Body of pancreas (tissue), 4 donors: ENCODE results near the gene ACVR1. TPM values are rescaled to one million over a fixed set of nuclear protein-coding genes. Genes with fewer than 3 reads are reported as not detected.
"Not testable (repeated sequence)": the region's sequence is repeated elsewhere in the genome, so short reads cannot be mapped to it uniquely, and the experiment has no call there.

ENCODE experiments used
- ATAC-seq: fragments of 150-250 bp; one replicate; pipeline ENCODE4 v1.9.1; 2016
- DNase-seq, 4 donors: peaks; one replicate each; pipeline ENCODE4 v3.0.0-alpha.2; 2019
- H3K27ac ChIP-seq, 4 donors: fragments of 200-600 bp; sonication (generic); 1 replicate in 3 of 4; 2 replicates in 1 of 4; pipeline versions ENCODE4 v1.5.1 to v1.6.1; 2016 to 2019; ENCODE audit warnings: mild to moderate bottlenecking in 1 of 4, mixed read lengths in 1 of 4, moderate library complexity in 1 of 4
- H3K27me3 ChIP-seq, 2 donors: fragments of 200-600 bp; sonication (generic); one replicate each; pipeline ENCODE4 v1.6.0; 2016; ENCODE audit warnings: mild to moderate bottlenecking in 1 of 2
- H3K36me3 ChIP-seq, 2 donors: fragments of 200-600 bp; sonication (generic); replicated peaks in 1 of 2; 2 replicates each; pipeline ENCODE4 v1.5.1; 2016; ENCODE audit warnings: low read depth in 2 of 2; ENCODE audit not compliant: insufficient read depth in 1 of 2
- H3K4me1 ChIP-seq: fragments of 200-600 bp; sonication (generic); one replicate; pipeline ENCODE4 v1.6.0; 2016
- H3K4me3 ChIP-seq, 2 donors: fragments of 200-600 bp; sonication (generic); 1 replicate in 1 of 2; 2 replicates in 1 of 2; pipeline ENCODE4 v1.5.1; 2016 to 2019
- H3K9me3 ChIP-seq, 3 donors: fragments of 200-600 bp; sonication (generic); 1 replicate in 2 of 3; 2 replicates in 1 of 3; pipeline ENCODE4 v1.5.1; 2016
- POLR2A ChIP-seq, 3 donors: fragments of 450-650 bp; IDR thresholded peaks; one replicate each; pipeline ENCODE4 v1.6.1; 2016; ENCODE audit warnings: antibody characterized with exemption in 3 of 3, mild to moderate bottlenecking in 2 of 3
- WGBS, 2 donors: methylation state at CpG; one replicate each; pipeline ENCODE4 v1.1.5; 2017; 5-methylcytosine and 5-hydroxymethylcytosine counted together
- intact Hi-C: fragments of 100-400 bp; cut with DNase I; formaldehyde crosslinking; loops from one replicate; pipeline ENCODE4 v1.15.1; 2023
- total RNA-seq, 2 donors: library from RNA; depleted of rRNA; stranded (reverse); fragments of >200 nt; gene quantifications; one replicate each; pipeline ENCODE4 v1.1.0, GENCODE V29; 2016
- TF ChIP-seq, protein P1 (sequence below), 7 experiments: fragments of 450-650 bp in 4 of 7; fragments of 200-600 bp in 3 of 7; sonication (generic) in 3 of 7; IDR thresholded peaks; one replicate each; pipeline ENCODE4 v1.5.1; 2016 to 2019; ENCODE audit warnings: antibody characterized with exemption in 7 of 7

ACVR1 gene
- total RNA-seq, 2 donors from 2014 or later: 14.0 to 18.5 TPM

DNA sequence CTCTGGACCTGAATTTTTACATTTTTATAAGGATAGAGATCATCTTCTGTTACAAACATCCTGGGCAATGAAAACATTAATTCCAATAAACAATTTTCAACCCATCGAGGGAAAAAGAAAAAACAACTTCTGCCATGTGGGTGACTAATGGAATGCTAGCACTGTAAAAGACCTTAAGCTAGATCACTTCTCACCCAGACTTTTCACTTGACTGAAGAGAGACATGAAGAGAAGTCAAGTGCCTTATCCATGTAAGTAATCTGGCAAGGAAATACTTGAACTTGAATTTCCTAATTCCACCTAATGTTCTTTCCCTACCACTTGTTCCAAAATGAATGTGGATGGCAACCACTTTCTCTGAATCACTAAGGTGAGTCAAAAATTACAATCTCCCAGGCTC is 149.2 kb downstream of the ACVR1 start:
- Histone ChIP-seq H3K36me3 (no peaks in the 10 kb centered on the region), H3K27me3 (no peaks in the 10 kb centered on the region), H3K4me3 (no peak overlapping the region), H3K9me3 (peaks cover 0 to 5% (median 0%) of the 10 kb centered on the region in 3 donors), H3K4me1 (no peaks in the 10 kb centered on the region), H3K27ac (no peak overlapping the region)
- ATAC-seq: no peak
- intact Hi-C loops: no loop called here
- TF ChIP-seq POLR2A (IDR thresholded peaks at IDR 0.05): no peak
- TF ChIP-seq, protein P1, sequence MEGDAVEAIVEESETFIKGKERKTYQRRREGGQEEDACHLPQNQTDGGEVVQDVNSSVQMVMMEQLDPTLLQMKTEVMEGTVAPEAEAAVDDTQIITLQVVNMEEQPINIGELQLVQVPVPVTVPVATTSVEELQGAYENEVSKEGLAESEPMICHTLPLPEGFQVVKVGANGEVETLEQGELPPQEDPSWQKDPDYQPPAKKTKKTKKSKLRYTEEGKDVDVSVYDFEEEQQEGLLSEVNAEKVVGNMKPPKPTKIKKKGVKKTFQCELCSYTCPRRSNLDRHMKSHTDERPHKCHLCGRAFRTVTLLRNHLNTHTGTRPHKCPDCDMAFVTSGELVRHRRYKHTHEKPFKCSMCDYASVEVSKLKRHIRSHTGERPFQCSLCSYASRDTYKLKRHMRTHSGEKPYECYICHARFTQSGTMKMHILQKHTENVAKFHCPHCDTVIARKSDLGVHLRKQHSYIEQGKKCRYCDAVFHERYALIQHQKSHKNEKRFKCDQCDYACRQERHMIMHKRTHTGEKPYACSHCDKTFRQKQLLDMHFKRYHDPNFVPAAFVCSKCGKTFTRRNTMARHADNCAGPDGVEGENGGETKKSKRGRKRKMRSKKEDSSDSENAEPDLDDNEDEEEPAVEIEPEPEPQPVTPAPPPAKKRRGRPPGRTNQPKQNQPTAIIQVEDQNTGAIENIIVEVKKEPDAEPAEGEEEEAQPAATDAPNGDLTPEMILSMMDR (IDR thresholded peaks at IDR 0.05): no peak
- WGBS, 2 donors: 90% methylated on average over 1 of the region's 1 CpG
- no peak for DNase-seq

DNA sequence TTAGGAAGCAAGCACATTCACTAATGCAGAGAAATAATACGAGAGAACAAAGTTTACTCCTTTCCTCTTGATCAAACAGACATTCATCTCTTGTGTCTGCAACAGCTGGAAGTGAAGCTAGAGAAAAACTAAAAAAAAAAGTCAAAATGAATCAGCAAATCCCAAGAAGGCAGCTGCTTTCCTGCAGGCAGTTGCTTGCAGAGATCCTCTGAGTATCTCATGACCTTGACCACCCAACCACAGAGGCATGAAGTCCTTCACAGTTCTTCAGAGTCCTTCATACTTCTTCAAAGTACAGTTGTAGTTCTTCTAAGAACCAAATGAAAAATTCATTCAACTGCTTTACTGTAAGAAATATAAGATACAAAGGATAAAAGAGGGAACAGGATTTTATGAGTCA is 150.3 kb downstream of the ACVR1 start:
- H3K36me3 ChIP-seq: no peaks in the 10 kb centered on the region
- TF ChIP-seq, protein P1 (IDR thresholded peaks at IDR 0.05): no peak
- no peak for TF ChIP-seq POLR2A (IDR thresholded peaks at IDR 0.05)
- no peak for ATAC-seq
- intact Hi-C loops: no loop called here
- no peaks in the 10 kb centered on the region for H3K4me1 ChIP-seq
- H3K27ac ChIP-seq: no peak overlapping the region
- H3K4me3 ChIP-seq: no peak overlapping the region
- no peak for DNase-seq
- WGBS, 2 donors: 72 to 94% methylated on average over 1 of the region's 1 CpG
- no peaks in the 10 kb centered on the region for H3K27me3 ChIP-seq
- peaks cover 0 to 5% (median 0%) of the 10 kb centered on the region in 3 donors for H3K9me3 ChIP-seq

DNA sequence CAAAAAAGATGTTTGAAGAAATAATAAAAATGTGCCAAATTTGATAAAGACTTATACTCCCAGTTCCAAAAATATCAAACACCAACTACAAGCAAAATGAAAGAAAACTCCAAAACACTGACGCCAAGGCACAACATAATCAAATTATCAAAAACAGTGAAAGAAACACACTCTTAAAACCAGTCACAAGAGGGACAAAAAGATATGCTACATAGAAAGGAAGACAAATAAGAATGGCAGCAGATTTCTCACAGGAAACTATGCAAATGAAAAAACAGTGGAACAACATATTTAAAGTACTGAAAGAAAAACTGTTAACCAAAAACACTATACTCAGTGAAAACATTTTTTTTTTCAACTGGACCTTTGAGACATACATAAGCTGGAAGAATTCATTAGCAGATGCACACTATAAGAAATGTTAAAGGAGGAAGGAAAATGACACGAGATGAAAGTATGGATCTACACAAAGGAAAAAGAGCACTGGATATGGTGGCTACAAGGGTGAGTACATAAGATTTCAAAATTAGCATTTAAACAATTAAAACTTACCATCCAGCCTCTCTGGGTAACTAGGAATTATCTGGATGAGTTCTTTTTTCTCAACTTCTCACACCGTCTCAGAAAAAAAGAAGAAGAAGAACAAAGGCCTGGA is 153.4 kb downstream of the ACVR1 start:
- Histone ChIP-seq H3K4me1 (no peaks in the 10 kb centered on the region), H3K36me3 (no peaks in the 10 kb centered on the region), H3K4me3 (no peak overlapping the region), H3K27me3 (no peaks in the 10 kb centered on the region), H3K27ac (no peak overlapping the region), H3K9me3 (peaks cover 0 to 5% (median 0%) of the 10 kb centered on the region in 3 donors)
- intact Hi-C loops: no loop called here
- TF ChIP-seq POLR2A (IDR thresholded peaks at IDR 0.05): no peak
- TF ChIP-seq, protein P1 (IDR thresholded peaks at IDR 0.05): no peak
- ATAC-seq: no peak
- 95 to 97% methylated on average over 3 of the region's 3 CpGs for WGBS, 2 donors
- no peak for DNase-seq

DNA sequence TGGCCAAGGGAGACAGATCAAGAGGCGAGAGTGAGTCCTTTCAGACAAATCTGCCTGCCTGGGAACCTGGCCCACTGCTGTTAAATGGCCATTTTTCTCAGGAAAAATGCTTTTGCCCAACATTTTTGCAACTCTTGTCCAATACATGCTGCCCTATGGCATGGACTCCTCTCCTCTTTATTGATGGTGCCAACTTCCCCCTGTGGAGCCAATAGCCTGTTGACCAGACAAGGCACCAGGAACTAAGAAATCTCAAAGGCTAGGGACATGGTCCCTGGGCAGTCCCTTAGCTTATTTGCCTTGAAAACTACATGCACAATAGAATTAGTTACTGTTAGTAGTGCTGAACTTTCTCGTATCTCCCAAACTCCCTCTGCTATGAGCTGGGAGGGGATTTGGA is 155.6 kb downstream of the ACVR1 start:
- DNase-seq (no peak), ATAC-seq (no peak)
- intact Hi-C loops: no loop called here
- no peak overlapping the region for H3K4me3 ChIP-seq
- TF ChIP-seq POLR2A (IDR thresholded peaks at IDR 0.05): no peak
- TF ChIP-seq, protein P1 (IDR thresholded peaks at IDR 0.05): no peak
- WGBS, 2 donors: 98 to 100% methylated on average over 2 of the region's 2 CpGs
- H3K27me3 ChIP-seq: no peaks in the 10 kb centered on the region
- no peaks in the 10 kb centered on the region for H3K4me1 ChIP-seq
- no peak overlapping the region for H3K27ac ChIP-seq
- peaks cover 0 to 5% (median 0%) of the 10 kb centered on the region in 3 donors for H3K9me3 ChIP-seq
- H3K36me3 ChIP-seq: no peaks in the 10 kb centered on the region

DNA sequence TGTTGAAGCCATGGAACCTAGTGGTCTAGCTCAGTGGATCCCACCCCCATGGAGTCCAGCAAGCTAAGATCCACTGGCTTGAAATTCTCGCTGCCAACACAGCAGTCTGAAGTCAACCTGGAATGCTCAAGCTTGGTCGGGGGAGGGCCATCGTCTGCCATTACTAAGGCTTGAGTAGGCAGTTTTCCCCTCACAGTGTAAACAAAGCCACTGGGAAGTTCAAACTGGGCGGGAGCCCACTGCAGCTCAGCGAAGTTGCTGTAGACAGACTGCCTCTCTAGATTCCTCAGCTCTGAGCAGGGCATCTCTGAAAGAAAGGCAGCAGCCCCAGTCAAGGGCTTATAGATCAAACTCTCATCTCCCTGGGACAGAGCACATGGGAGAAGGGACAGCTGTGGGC is 171.5 kb downstream of the ACVR1 start:
- intact Hi-C loops, DNase-seq, H3K9me3 ChIP-seq, ATAC-seq, H3K27me3 ChIP-seq, H3K4me1 ChIP-seq, H3K36me3 ChIP-seq, H3K27ac ChIP-seq, H3K4me3 ChIP-seq: not testable (repeated sequence)
- 50 to 67% methylated on average over 1 to 5 of the region's 5 CpGs for WGBS, 2 donors

DNA sequence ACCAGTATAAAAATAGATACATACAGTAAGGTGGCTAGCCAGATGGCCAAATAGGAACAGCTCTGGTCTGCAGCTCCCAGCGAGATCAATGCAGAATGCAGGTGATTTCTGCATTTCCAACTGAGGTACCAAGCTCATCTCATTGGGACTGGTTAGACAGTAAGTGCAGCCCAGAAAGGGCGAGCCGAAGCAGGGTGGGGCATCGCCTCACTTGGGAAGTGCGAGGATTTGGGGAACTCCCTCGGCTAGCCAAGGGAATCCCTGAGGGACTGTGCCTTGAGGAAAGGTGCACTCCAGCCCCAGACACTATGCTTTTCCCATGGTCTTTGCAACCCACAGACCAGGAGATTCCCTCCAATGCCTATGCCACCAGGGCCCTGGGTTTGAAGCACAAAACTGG is 172.0 kb downstream of the ACVR1 start:
- DNase-seq, intact Hi-C loops: not testable (repeated sequence)
- 91 to 94% methylated on average over 6 of the region's 6 CpGs for WGBS, 2 donors

More for the DNA sequence above, 172.0 kb downstream of the ACVR1 start:
- not testable (repeated sequence) for H3K4me3 ChIP-seq, H3K27ac ChIP-seq, H3K36me3 ChIP-seq, H3K27me3 ChIP-seq, ATAC-seq, H3K4me1 ChIP-seq, H3K9me3 ChIP-seq
